MM.1S (cell line): ENCODE data around the gene PTGIR.

Source experiments
- DNase-seq: peaks from one replicate; pipeline ENCODE4 v3.0.0-alpha.2; 2015
- H2AFZ ChIP-seq: fragments of 300-600 bp; sonication (generic); 2 replicates; pipeline ENCODE4 v1.6.0; 2016; ENCODE audit warnings: antibody characterized with exemption, low read length
- H3F3A ChIP-seq: fragments of 300-600 bp; sonication (generic); 2 replicates; pipeline ENCODE4 v1.6.1; 2016; ENCODE audit warnings: mild to moderate bottlenecking, antibody characterized with exemption, low read length, moderate library complexity, mixed read lengths; ENCODE audit not compliant: insufficient read depth
- H3K27ac ChIP-seq: fragments of 300-600 bp; sonication (generic); 2 replicates; pipeline ENCODE4 v1.5.1; 2016; ENCODE audit warnings: mild to moderate bottlenecking, low read length
- H3K27me3 ChIP-seq: fragments of 300-600 bp; sonication (generic); replicated peaks from 2 replicates; pipeline ENCODE4 v1.6.0; 2016; ENCODE audit warnings: low read length; ENCODE audit not compliant: insufficient read depth
- H3K36me3 ChIP-seq: fragments of 300-600 bp; sonication (generic); replicated peaks from 2 replicates; pipeline ENCODE4 v1.6.1; 2016; ENCODE audit warnings: mild to moderate bottlenecking, low read length, mixed read lengths; ENCODE audit not compliant: insufficient read depth
- H3K4me1 ChIP-seq: fragments of 300-600 bp; sonication (generic); 2 replicates; pipeline ENCODE4 v1.6.1; 2016; ENCODE audit warnings: low read length, mixed read lengths
- H3K4me2 ChIP-seq: fragments of 300-600 bp; sonication (generic); 2 replicates; pipeline ENCODE4 v1.6.0; 2016; ENCODE audit warnings: low read depth, low read length
- H3K4me3 ChIP-seq: fragments of 300-600 bp; sonication (generic); 2 replicates; pipeline ENCODE4 v1.5.1; 2016; ENCODE audit warnings: low read length, mixed read lengths
- H3K79me2 ChIP-seq: fragments of 300-600 bp; sonication (generic); 2 replicates; pipeline ENCODE4 v1.6.1; 2016; ENCODE audit warnings: mixed run types, low read length, mixed read lengths
- H3K9ac ChIP-seq: fragments of 300-600 bp; sonication (generic); 2 replicates; pipeline ENCODE4 v1.6.1; 2016; ENCODE audit warnings: low read length, mixed read lengths
- H3K9me2 ChIP-seq: fragments of 300-600 bp; sonication (generic); replicated peaks from 2 replicates; pipeline ENCODE4 v1.6.1; 2016; ENCODE audit warnings: mild to moderate bottlenecking, low read length, mixed read lengths; ENCODE audit not compliant: insufficient read depth
- H3K9me3 ChIP-seq: fragments of 300-600 bp; sonication (generic); replicated peaks from 2 replicates; pipeline ENCODE4 v1.6.1; 2016; ENCODE audit warnings: mild to moderate bottlenecking, low read length, mixed read lengths; ENCODE audit not compliant: insufficient read depth
- H4K20me1 ChIP-seq: fragments of 300-600 bp; sonication (generic); 2 replicates; pipeline ENCODE4 v1.6.1; 2016; ENCODE audit warnings: mild to moderate bottlenecking, low read length, moderate library complexity, mixed read lengths; ENCODE audit not compliant: insufficient read depth
- EZH2 ChIP-seq: fragments of 300-600 bp; sonication (generic); optimal IDR thresholded peaks from 2 replicates; pipeline ENCODE3; 2017; ENCODE audit warnings: low read depth, mild to moderate bottlenecking, antibody characterized with exemption, low read length, mixed read lengths
- EZH2phosphoT487 ChIP-seq: fragments of 300-600 bp; sonication (generic); IDR thresholded peaks from 2 replicates; pipeline ENCODE4 v1.6.1; 2018; ENCODE audit warnings: antibody characterized with exemption, low read length
- TF ChIP-seq, protein P1 (sequence below): fragments of 300-600 bp; sonication (generic); IDR thresholded peaks from 2 replicates; pipeline ENCODE4 v1.5.1; 2016; ENCODE audit warnings: antibody characterized with exemption, low read length, mixed read lengths

PTGIR gene

DNA sequence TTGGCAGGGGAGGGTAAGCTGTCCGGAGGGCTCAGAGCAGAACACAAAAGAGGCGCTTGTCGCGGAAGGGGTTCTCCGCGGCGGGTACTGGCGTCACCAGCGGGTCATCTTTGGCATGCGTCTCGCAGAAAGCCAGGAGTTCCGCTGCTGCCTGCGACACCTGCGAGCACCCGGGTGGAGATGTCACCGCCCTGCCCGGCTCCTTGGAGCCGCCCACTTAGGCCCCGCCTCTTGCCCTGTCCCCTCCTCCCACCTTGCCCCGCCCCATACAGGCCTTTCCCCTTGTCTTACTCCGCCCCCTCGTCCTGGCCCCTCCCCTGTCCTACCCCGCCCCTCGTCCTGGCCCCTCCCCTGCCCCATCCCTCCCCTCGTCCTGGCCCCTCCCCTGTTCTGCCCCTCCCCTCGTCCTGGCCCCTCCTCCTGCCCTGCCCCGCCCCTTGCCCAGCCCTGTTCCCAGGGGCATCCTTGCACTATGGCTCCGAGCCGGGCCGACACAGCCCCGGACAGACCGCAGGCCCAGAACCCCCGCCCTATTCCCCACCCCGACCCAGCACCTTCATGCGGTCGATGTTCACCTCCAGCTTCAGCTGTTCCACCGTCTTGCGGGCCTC is 9.3 kb upstream of the PTGIR start:
- Histone ChIP-seq H3K79me2 (no peaks in the 10 kb centered on the region), H3F3A (peaks cover 7% of the 10 kb centered on the region), H3K27me3 (peaks cover 84% of the 10 kb centered on the region), H3K9ac (no peak overlapping the region), H3K9me2 (no peaks in the 10 kb centered on the region), H3K4me3 (peak overlapping the region; percentile 41), H3K4me2 (peak overlapping the region; percentile 84), H3K9me3 (no peaks in the 10 kb centered on the region), H2AFZ (no peak overlapping the region), H3K36me3 (no peaks in the 10 kb centered on the region), H3K4me1 (peaks cover 12% of the 10 kb centered on the region), H3K27ac (no peak overlapping the region), H4K20me1 (no peaks in the 10 kb centered on the region)
- DNase-seq = peak; percentile 89
- TF ChIP-seq, protein P1, sequence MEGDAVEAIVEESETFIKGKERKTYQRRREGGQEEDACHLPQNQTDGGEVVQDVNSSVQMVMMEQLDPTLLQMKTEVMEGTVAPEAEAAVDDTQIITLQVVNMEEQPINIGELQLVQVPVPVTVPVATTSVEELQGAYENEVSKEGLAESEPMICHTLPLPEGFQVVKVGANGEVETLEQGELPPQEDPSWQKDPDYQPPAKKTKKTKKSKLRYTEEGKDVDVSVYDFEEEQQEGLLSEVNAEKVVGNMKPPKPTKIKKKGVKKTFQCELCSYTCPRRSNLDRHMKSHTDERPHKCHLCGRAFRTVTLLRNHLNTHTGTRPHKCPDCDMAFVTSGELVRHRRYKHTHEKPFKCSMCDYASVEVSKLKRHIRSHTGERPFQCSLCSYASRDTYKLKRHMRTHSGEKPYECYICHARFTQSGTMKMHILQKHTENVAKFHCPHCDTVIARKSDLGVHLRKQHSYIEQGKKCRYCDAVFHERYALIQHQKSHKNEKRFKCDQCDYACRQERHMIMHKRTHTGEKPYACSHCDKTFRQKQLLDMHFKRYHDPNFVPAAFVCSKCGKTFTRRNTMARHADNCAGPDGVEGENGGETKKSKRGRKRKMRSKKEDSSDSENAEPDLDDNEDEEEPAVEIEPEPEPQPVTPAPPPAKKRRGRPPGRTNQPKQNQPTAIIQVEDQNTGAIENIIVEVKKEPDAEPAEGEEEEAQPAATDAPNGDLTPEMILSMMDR = no peak
- TF ChIP-seq EZH2 (no peak), EZH2phosphoT487 (no peak)

DNA sequence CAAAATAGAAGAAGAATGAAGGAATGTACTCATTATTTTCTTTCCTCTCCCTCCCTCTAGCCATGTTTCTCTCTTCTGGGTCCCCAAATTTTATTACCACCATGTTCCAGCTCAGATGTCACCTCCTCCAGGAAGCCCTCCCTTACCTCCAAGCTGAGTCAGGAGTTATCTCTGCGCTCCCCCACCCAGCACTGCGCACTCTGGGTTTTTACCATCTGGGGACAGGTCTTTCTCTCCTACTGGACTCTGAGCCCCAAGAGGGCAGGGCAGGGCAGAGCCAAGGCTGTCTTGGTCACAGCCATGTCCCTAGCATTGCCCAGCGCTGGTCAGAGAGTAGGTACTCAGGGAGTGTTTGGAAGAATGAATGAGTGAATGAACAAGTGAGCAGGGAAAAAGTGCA is 8.2 kb upstream of the PTGIR start:
- Histone ChIP-seq H3K79me2 (no peaks in the 10 kb centered on the region), H3K9me3 (no peaks in the 10 kb centered on the region), H3K4me1 (peaks cover 8% of the 10 kb centered on the region; the same call in 1 of the 2 replicates), H3K9ac (no peak overlapping the region), H3K4me3 (no peak overlapping the region), H2AFZ (no peak overlapping the region), H3K36me3 (no peaks in the 10 kb centered on the region), H3K4me2 (0 out of 2 replicates have a peak overlapping the region, but pooled peaks have one; percentile 84), H3K27ac (no peak overlapping the region), H3K27me3 (peaks cover 86% of the 10 kb centered on the region), H4K20me1 (no peaks in the 10 kb centered on the region), H3K9me2 (no peaks in the 10 kb centered on the region), H3F3A (peaks cover 4% of the 10 kb centered on the region; the same call in 1 of the 2 replicates)
- DNase-seq = no peak
- TF ChIP-seq EZH2phosphoT487 = no peak

GRCh38 chr19:46631481-46631880 is 6.6 kb upstream of the PTGIR start:
- no peaks in the 10 kb centered on the region for H4K20me1 ChIP-seq
- no peak overlapping the region for H3K9ac ChIP-seq
- H3K9me3 ChIP-seq = no peaks in the 10 kb centered on the region
- H3K79me2 ChIP-seq = no peaks in the 10 kb centered on the region
- H3K27ac ChIP-seq = no peak overlapping the region
- H3K27me3 ChIP-seq = peaks cover 81% of the 10 kb centered on the region
- no peak overlapping the region for H2AFZ ChIP-seq
- H3K4me1 ChIP-seq = peaks cover 8% of the 10 kb centered on the region; the same call in 1 of the 2 replicates
- TF ChIP-seq EZH2 (no peak), EZH2phosphoT487 (no peak)
- TF ChIP-seq, protein P1 = no peak
- peaks cover 4% of the 10 kb centered on the region; the same call in 1 of the 2 replicates for H3F3A ChIP-seq
- DNase-seq = no peak
- H3K4me3 ChIP-seq = no peak overlapping the region
- no peaks in the 10 kb centered on the region for H3K9me2 ChIP-seq
- H3K4me2 ChIP-seq = no peak overlapping the region
- no peaks in the 10 kb centered on the region for H3K36me3 ChIP-seq

GRCh38 chr19:46630586-46631205 is 5.8 kb upstream of the PTGIR start:
- H3F3A ChIP-seq = no peaks in the 10 kb centered on the region
- H3K4me2 ChIP-seq = no peak overlapping the region
- peaks cover 81% of the 10 kb centered on the region for H3K27me3 ChIP-seq
- no peaks in the 10 kb centered on the region for H3K9me2 ChIP-seq
- H3K27ac ChIP-seq = no peak overlapping the region
- peaks cover 8% of the 10 kb centered on the region; the same call in 1 of the 2 replicates for H3K4me1 ChIP-seq
- H3K36me3 ChIP-seq = no peaks in the 10 kb centered on the region
- TF ChIP-seq EZH2 (no peak), EZH2phosphoT487 (no peak)
- TF ChIP-seq, protein P1 = no peak
- no peaks in the 10 kb centered on the region for H3K9me3 ChIP-seq
- no peak overlapping the region for H3K4me3 ChIP-seq
- H4K20me1 ChIP-seq = no peaks in the 10 kb centered on the region
- no peak overlapping the region for H2AFZ ChIP-seq
- H3K9ac ChIP-seq = no peak overlapping the region
- no peak for DNase-seq
- H3K79me2 ChIP-seq = no peaks in the 10 kb centered on the region
